ENCODE measurements around the gene STOML1.

STOML1 gene

GRCh38 chr15:73991726-73992593 is at the start of gene STOML1:
TSS of gene STOML1 (minus strand) at chr15:73992295. CDS start at chr15:73992223, 72 bp downstream.
- peak; percentile 94 for DNase-seq

- no peak for DNase-seq
These were observed 49.2 kb upstream of the STOML1 start for GRCh38 chr15:74041311-74041756.

- DNase-seq, result no peak
These were observed 48.2 kb upstream of the STOML1 start for GRCh38 chr15:74040109-74040850.

GRCh38 chr15:74039656-74040010 is 47.5 kb upstream of the STOML1 start:
- no peak for DNase-seq

GRCh38 chr15:74038707-74039655 is 46.9 kb upstream of the STOML1 start:
- DNase-seq, result no peak

GRCh38 chr15:74037171-74038117 is 45.3 kb upstream of the STOML1 start:
- DNase-seq, result no peak

GRCh38 chr15:74036271-74037170 is 44.4 kb upstream of the STOML1 start:
- DNase-seq, result no peak

GRCh38 chr15:74035121-74036017 is 43.3 kb upstream of the STOML1 start:
- no peak for DNase-seq

GRCh38 chr15:74034206-74034755 is 42.2 kb upstream of the STOML1 start:
- no peak for DNase-seq

- DNase-seq, result no peak
These were observed 40.8 kb upstream of the STOML1 start for GRCh38 chr15:74032606-74033561.

GRCh38 chr15:74032046-74032445 is 40.0 kb upstream of the STOML1 start:
- no peak for DNase-seq

GRCh38 chr15:74028646-74029045 is 36.6 kb upstream of the STOML1 start:
- DNase-seq, result no peak

- no peak for DNase-seq
These were observed 35.6 kb upstream of the STOML1 start for GRCh38 chr15:74027688-74028087.

GRCh38 chr15:74025436-74025835 is 33.3 kb upstream of the STOML1 start:
- DNase-seq, result no peak

GRCh38 chr15:74024687-74025086 is 32.6 kb upstream of the STOML1 start:
- no peak for DNase-seq

GRCh38 chr15:74022706-74023470 is 30.8 kb upstream of the STOML1 start:
- DNase-seq, result no peak

GRCh38 chr15:74019734-74020133 is 27.6 kb upstream of the STOML1 start:
- DNase-seq, result no peak

All from stimulated activated CD4-positive, alpha-beta T cell treated with anti-CD3 and anti-CD28 coated beads, Interleukin-4, amount 100 ng/mL, for 24 hours (primary cell).